Mammary epithelial cell (primary cell): ENCODE data around the gene RASSF8.

ENCODE experiments used
- EZH2 ChIP-seq: IDR thresholded peaks from 2 replicates; pipeline ENCODE4 v1.6.1; 2012; ENCODE audit warnings: low read length, inconsistent platforms, borderline replicate concordance
- TF ChIP-seq, protein P1 (sequence below), 2 donors: IDR thresholded peaks in 1 of 2; conservative IDR thresholded peaks in 1 of 2; 2 replicates each; pipeline ENCODE4 v1.5.1; 2011 to 2012; ENCODE audit warnings: inconsistent platforms in 2 of 2, low read length in 2 of 2, mild to moderate bottlenecking in 2 of 2, control low read depth in 1 of 2, low read depth in 1 of 2; ENCODE audit not compliant: insufficient read depth in 1 of 2; ENCODE audit errors: extremely low read depth in 1 of 2

DNA sequence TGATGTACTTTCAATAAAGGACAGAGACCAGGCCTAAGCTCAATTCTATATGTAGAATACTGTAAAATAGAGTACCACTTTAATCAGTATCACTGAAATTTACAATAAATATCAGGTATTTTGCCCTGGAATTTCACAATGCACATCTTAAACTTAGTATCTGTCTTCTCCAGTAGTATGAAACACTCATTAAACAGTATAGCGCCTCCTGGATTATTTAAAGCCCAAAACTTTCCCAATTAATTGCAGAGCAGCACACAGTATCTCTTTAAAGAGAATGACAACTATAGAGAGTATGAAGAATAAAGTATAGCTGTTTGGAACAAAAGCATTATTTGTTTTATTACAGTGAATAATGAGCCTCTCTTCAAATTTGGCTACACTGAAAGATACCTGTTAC lies 86.1 kb downstream of the RASSF8 start:
- TF ChIP-seq, protein P1, sequence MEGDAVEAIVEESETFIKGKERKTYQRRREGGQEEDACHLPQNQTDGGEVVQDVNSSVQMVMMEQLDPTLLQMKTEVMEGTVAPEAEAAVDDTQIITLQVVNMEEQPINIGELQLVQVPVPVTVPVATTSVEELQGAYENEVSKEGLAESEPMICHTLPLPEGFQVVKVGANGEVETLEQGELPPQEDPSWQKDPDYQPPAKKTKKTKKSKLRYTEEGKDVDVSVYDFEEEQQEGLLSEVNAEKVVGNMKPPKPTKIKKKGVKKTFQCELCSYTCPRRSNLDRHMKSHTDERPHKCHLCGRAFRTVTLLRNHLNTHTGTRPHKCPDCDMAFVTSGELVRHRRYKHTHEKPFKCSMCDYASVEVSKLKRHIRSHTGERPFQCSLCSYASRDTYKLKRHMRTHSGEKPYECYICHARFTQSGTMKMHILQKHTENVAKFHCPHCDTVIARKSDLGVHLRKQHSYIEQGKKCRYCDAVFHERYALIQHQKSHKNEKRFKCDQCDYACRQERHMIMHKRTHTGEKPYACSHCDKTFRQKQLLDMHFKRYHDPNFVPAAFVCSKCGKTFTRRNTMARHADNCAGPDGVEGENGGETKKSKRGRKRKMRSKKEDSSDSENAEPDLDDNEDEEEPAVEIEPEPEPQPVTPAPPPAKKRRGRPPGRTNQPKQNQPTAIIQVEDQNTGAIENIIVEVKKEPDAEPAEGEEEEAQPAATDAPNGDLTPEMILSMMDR (conservative IDR thresholded peaks at IDR 0.05 in 1 of 2, IDR thresholded peaks at IDR 0.05 in 1 of 2; ENCODE audit: extremely low read depth in 1 of 2, insufficient read depth in 1 of 2, low read depth in 1 of 2, low read length in 2 of 2) = no peak
- TF ChIP-seq EZH2 = no peak
